ENCODE data around the gene MBNL2. TPM values are rescaled to one million over a fixed set of nuclear protein-coding genes. Genes with fewer than 3 reads are reported as not detected.

Gene MBNL2
- total RNA-seq, 1 experiment from 2014 or later = 0.17 TPM

DNA sequence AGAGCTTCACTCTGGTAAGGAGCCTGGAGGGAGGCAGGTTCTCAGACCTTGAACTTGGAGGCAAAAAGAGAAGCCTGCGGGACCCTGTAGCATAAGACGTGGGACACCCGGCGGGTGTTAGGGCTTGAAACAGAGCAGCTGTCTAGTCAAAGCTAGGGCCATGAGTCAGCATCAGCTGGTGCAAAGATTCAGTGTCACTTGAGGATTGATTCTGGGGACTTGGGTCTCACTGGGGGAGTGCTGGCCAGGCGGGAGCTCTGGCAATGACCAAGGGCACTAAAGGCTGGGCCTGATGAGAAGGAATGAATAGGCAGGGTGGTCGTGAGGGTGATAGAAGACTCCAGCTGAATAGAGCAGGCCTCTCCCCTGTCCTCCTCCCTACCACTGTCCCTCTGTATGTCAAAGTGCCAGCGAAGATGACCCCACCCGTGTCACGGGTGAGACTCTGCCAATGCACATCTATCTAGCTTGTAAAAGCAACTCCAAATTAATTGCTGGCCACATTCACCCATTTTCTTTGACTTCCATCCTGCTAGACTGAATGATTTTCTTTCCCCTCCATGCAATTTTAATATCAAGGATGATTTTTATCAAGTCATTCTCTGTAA lies 97.1 kb downstream of the MBNL2 start:
- Mint-ChIP-seq H3K27me3 (ENCODE audit: low read depth) (peaks cover 7% of the 10 kb centered on the region), H3K4me3 (no peak overlapping the region), H3K27ac (no peak overlapping the region), H3K9me3 (no peaks in the 10 kb centered on the region), H3K36me3 (ENCODE audit: insufficient read depth in 1 of 3, low read depth in 3 of 3) (no peaks in the 10 kb centered on the region), H3K4me1 (peaks cover 2 to 6% of the 10 kb centered on the region in 2 experiments; a peak in 3 of 4 replicates)
- H3K27ac ChIP-seq (ENCODE audit: insufficient read length, low read depth, low read length) = no peak overlapping the region
- H3K14ac ChIP-seq (ENCODE audit: insufficient read depth, low read length) = no peak overlapping the region
- H4K8ac ChIP-seq (replicated peaks; ENCODE audit: insufficient read length, low read depth, low read length) = no peak overlapping the region
- no peak overlapping the region for H3K18ac ChIP-seq (ENCODE audit: insufficient read length, low read depth, low read length)
- no peak overlapping the region for H2BK120ac ChIP-seq (ENCODE audit: low read depth, low read length, poor library complexity, severe bottlenecking)
- no peak overlapping the region for H3K56ac ChIP-seq (ENCODE audit: insufficient read length, low read depth, low read length)
- no peak overlapping the region for H3K4ac ChIP-seq (ENCODE audit: low read depth, low read length)
- no peak overlapping the region for H2AK5ac ChIP-seq (ENCODE audit: insufficient read length, low read length)
- no peak overlapping the region for H3K4me2 ChIP-seq (ENCODE audit: insufficient read depth, insufficient read length, low read length)
- H4K5ac ChIP-seq (ENCODE audit: insufficient read length, low read depth, low read length) = no peak overlapping the region
- H2BK20ac ChIP-seq (ENCODE audit: low read depth, low read length, poor library complexity, severe bottlenecking) = no peak overlapping the region
- no CpG with 5 or more reads among the region's 9 CpGs for WGBS (ENCODE audit: extremely low coverage, insufficient read length, low lambda C conversion rate)
- no peak overlapping the region for H4K91ac ChIP-seq (ENCODE audit: insufficient read length, low read depth, low read length)
- H3K23ac ChIP-seq (ENCODE audit: insufficient read length, low read depth, low read length) = no peak overlapping the region
- DNase-seq = no peak
- H2BK5ac ChIP-seq (ENCODE audit: insufficient read length, low read length) = no peak overlapping the region
- H3K9me3 ChIP-seq (ENCODE audit: control insufficient read depth, low read depth, low read length) = no peaks in the 10 kb centered on the region
- no peaks in the 10 kb centered on the region for H3K79me2 ChIP-seq (ENCODE audit: insufficient read depth, low read length)
- H3K27me3 ChIP-seq (ENCODE audit: insufficient read depth, low read length) = no peaks in the 10 kb centered on the region
- H4K20me1 ChIP-seq (ENCODE audit: control insufficient read depth, insufficient read depth, insufficient read length) = no peaks in the 10 kb centered on the region
- H3K23me2 ChIP-seq (ENCODE audit: insufficient read length, low read depth, low read length, poor library complexity, severe bottlenecking) = no peaks in the 10 kb centered on the region
- no peaks in the 10 kb centered on the region for H3K4me1 ChIP-seq (ENCODE audit: insufficient read depth, low read length)
- H2BK15ac ChIP-seq (ENCODE audit: low read depth, low read length) = no peak overlapping the region
- H3K79me1 ChIP-seq (ENCODE audit: insufficient read depth, low read depth, low read length, poor library complexity, severe bottlenecking) = no peaks in the 10 kb centered on the region
- H3K9ac ChIP-seq (ENCODE audit: extremely low read depth, insufficient read length, low read length) = no peak overlapping the region
- no peak overlapping the region for H3T11ph ChIP-seq (ENCODE audit: low read length)
- no peak overlapping the region for H2BK12ac ChIP-seq (ENCODE audit: insufficient read length, low read depth, low read length)
- TF ChIP-seq, protein P1, sequence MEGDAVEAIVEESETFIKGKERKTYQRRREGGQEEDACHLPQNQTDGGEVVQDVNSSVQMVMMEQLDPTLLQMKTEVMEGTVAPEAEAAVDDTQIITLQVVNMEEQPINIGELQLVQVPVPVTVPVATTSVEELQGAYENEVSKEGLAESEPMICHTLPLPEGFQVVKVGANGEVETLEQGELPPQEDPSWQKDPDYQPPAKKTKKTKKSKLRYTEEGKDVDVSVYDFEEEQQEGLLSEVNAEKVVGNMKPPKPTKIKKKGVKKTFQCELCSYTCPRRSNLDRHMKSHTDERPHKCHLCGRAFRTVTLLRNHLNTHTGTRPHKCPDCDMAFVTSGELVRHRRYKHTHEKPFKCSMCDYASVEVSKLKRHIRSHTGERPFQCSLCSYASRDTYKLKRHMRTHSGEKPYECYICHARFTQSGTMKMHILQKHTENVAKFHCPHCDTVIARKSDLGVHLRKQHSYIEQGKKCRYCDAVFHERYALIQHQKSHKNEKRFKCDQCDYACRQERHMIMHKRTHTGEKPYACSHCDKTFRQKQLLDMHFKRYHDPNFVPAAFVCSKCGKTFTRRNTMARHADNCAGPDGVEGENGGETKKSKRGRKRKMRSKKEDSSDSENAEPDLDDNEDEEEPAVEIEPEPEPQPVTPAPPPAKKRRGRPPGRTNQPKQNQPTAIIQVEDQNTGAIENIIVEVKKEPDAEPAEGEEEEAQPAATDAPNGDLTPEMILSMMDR (conservative IDR thresholded peaks at IDR 0.05) = no peak
- no peak overlapping the region for H2AFZ ChIP-seq (ENCODE audit: low read length)

All from H9 (cell line).